Transverse colon (tissue), 4 donors: Measurements from ENCODE around the gene TRIM49C. TPM values are rescaled to one million over a fixed set of nuclear protein-coding genes. Genes with fewer than 3 reads are reported as not detected.
"Not testable (repeated sequence)": the region's sequence is repeated elsewhere in the genome, so short reads cannot be mapped to it uniquely, and the experiment has no call there.

Experiments used
- DNase-seq: peaks from one replicate; pipeline ENCODE4 v3.0.0-alpha.2; 2019
- H3K27ac ChIP-seq, 4 donors: fragments of 200-600 bp; sonication (generic); 2 replicates each; pipeline ENCODE4 v1.5.1; 2016 to 2018; ENCODE audit warnings: inconsistent platforms in 4 of 4
- H3K27me3 ChIP-seq: fragments of 200-600 bp; sonication (generic); 2 replicates; pipeline ENCODE4 v1.5.1; 2017; ENCODE audit warnings: inconsistent platforms
- H3K36me3 ChIP-seq, 4 donors: fragments of 200-600 bp; sonication (generic); 2 replicates each; pipeline ENCODE4 v1.5.1; 2017 to 2019; ENCODE audit warnings: inconsistent platforms in 4 of 4
- H3K4me1 ChIP-seq, 4 donors: fragments of 200-600 bp; sonication (generic); 2 replicates each; pipeline ENCODE4 v1.5.1; 2017 to 2020; ENCODE audit warnings: inconsistent platforms in 4 of 4
- H3K4me3 ChIP-seq, 4 donors: fragments of 200-600 bp; sonication (generic); 1 replicate in 1 of 4; 2 replicates in 3 of 4; pipeline versions ENCODE4 v1.5.1 to v1.6.1; 2017 to 2019; ENCODE audit warnings: inconsistent platforms in 4 of 4
- H3K9me3 ChIP-seq, 2 donors: fragments of 200-600 bp; sonication (generic); 2 replicates each; pipeline ENCODE4 v1.5.1; 2017 to 2019; ENCODE audit warnings: inconsistent platforms in 2 of 2
- WGBS, 2 donors: methylation state at CpG; one replicate each; pipeline ENCODE4 v1.1.5; 2018; ENCODE audit warnings: low coverage in 1 of 2; 5-methylcytosine and 5-hydroxymethylcytosine counted together
- in situ Hi-C, 4 donors: fragments of 200-750 bp; cut with MboI; loops; one replicate each; pipeline versions ENCODE4 v1.15.0 to v1.15.1; 2017; ENCODE audit warnings: low sequenced_read_pairs in 3 of 4, low pct_ligation_motif_present in 1 of 4, low pct_unique_long_range_greater_than_20kb in 1 of 4
- intact Hi-C: fragments of 100-400 bp; cut with DNase I; formaldehyde crosslinking; loops from one replicate; pipeline ENCODE4 v1.15.1; 2023; ENCODE audit warnings: low total_unique reads
- small RNA-seq, 4 donors: library from RNA; depleted of rRNA; stranded (forward); fragments of <200 nt; gene quantifications; one replicate each; pipeline ENCODE3, GENCODE V24; 2016
- total RNA-seq, 4 donors: library from RNA; depleted of rRNA; stranded (reverse); fragments of >200 nt; gene quantifications; one replicate each; pipeline ENCODE4 v1.1.0, GENCODE V29; 2016

The TRIM49C gene
- total RNA-seq, result not detected

- H3K4me3 ChIP-seq, H3K27ac ChIP-seq, H3K4me1 ChIP-seq, H3K9me3 ChIP-seq, H3K27me3 ChIP-seq, intact Hi-C loops, DNase-seq, H3K36me3 ChIP-seq, in situ Hi-C loops: not testable (repeated sequence)
- WGBS, 2 donors, result 100% methylated on average over 1 of the region's 2 CpGs; no CpG with 5 or more reads in 1 of the 2 donors
These were observed at the start of gene TRIM49C for GRCh38 chr11:90030806-90031205. Gene TRIM49C, plus strand, starts transcription at chr11:90031106. Its CDS starts 4,106 bp downstream, at chr11:90035212.

GRCh38 chr11:90024184-90024583 is 6.7 kb upstream of the TRIM49C start:
- H3K4me1 ChIP-seq, in situ Hi-C loops, H3K9me3 ChIP-seq, H3K27me3 ChIP-seq, intact Hi-C loops, H3K27ac ChIP-seq, H3K36me3 ChIP-seq, H3K4me3 ChIP-seq, DNase-seq: not testable (repeated sequence)
- WGBS, 2 donors, result no CpG with 5 or more reads among the region's 3 CpGs

GRCh38 chr11:90051591-90052209 is 20.8 kb downstream of the TRIM49C start:
- H3K4me3 ChIP-seq, H3K4me1 ChIP-seq, H3K27ac ChIP-seq, intact Hi-C loops, H3K36me3 ChIP-seq, H3K9me3 ChIP-seq, H3K27me3 ChIP-seq, in situ Hi-C loops, DNase-seq: not testable (repeated sequence)
- 82% methylated on average over 11 of the region's 41 CpGs; no CpG with 5 or more reads in 1 of the 2 donors for WGBS, 2 donors

- 63% methylated on average over 7 of the region's 33 CpGs; no CpG with 5 or more reads in 1 of the 2 donors for WGBS, 2 donors
- H3K27ac ChIP-seq, H3K9me3 ChIP-seq, intact Hi-C loops, H3K36me3 ChIP-seq, H3K27me3 ChIP-seq, DNase-seq, H3K4me3 ChIP-seq, H3K4me1 ChIP-seq, in situ Hi-C loops: not testable (repeated sequence)
These were observed 21.4 kb downstream of the TRIM49C start for GRCh38 chr11:90052311-90052710.

- DNase-seq, H3K9me3 ChIP-seq, in situ Hi-C loops, H3K27me3 ChIP-seq, intact Hi-C loops, H3K4me3 ChIP-seq, H3K27ac ChIP-seq, H3K4me1 ChIP-seq, H3K36me3 ChIP-seq: not testable (repeated sequence)
- 52 to 73% methylated on average over 4 to 15 of the region's 28 CpGs for whole genome bisulfite sequencing, 2 donors
These were observed 22.6 kb downstream of the TRIM49C start for GRCh38 chr11:90053545-90053944.

GRCh38 chr11:90085650-90086049 is 54.7 kb downstream of the TRIM49C start, which contains the start of gene UBTFL1:
Gene UBTFL1, plus strand, starts transcription at chr11:90085950. Its CDS starts 0 bp downstream, at chr11:90085950.
- in situ Hi-C loops, H3K27me3 ChIP-seq, H3K27ac ChIP-seq, H3K36me3 ChIP-seq, DNase-seq, H3K4me3 ChIP-seq, H3K9me3 ChIP-seq, intact Hi-C loops, H3K4me1 ChIP-seq: not testable (repeated sequence)
- WGBS, 2 donors, result 57% methylated on average over 1 of the region's 3 CpGs; no CpG with 5 or more reads in 1 of the 2 donors

GRCh38 chr11:90088731-90089130 is 57.8 kb downstream of the TRIM49C start:
- 27 to 38% methylated on average over 1 to 2 of the region's 2 CpGs for WGBS, 2 donors
- H3K4me1 ChIP-seq, H3K9me3 ChIP-seq, in situ Hi-C loops, intact Hi-C loops, H3K27me3 ChIP-seq, DNase-seq, H3K4me3 ChIP-seq, H3K27ac ChIP-seq, H3K36me3 ChIP-seq: not testable (repeated sequence)

Small RNAs within 50 kb of the gene (small RNA-seq; reads per million reads assigned to genes)
- 0 reads per million in 4 donors for gene AP000827.1

Other genes starting within 250 kb of the TRIM49C start
- gene TRIM49, start 222.5 kb upstream of the TRIM49C start, total RNA-seq, result not detected
- not detected for gene TRIM64B, start 152.6 kb upstream of the TRIM49C start, total RNA-seq
- not detected for gene TRIM49D1, start 108.9 kb upstream of the TRIM49C start, total RNA-seq
- gene TRIM49D2, start 107.0 kb upstream of the TRIM49C start, total RNA-seq, result not detected
- not detected for gene TRIM64, start 65.1 kb upstream of the TRIM49C start, total RNA-seq
- not detected for gene UBTFL1, start 54.8 kb downstream of the TRIM49C start, total RNA-seq
- gene NAALAD2, start 103.6 kb downstream of the TRIM49C start, total RNA-seq, result 1 to 10 TPM in 1 of 4 donors, under 1 TPM in 1, not detected in 2; 0.55 to 1.3 TPM
- gene CHORDC1, start 191.9 kb downstream of the TRIM49C start, total RNA-seq, result 10 to 100 TPM; 25.9 to 50.5 (median 32.0) TPM